DMS153 treated with DMSO at 0.1 percent for 48 hours (cell line): Measurements from ENCODE around the gene DST.
"Not testable (repeated sequence)": the region's sequence is repeated elsewhere in the genome, so short reads cannot be mapped to it uniquely, and the experiment has no call there.

Source experiments
- DNase-seq: peaks from one replicate; lab custom pipeline; 2025; ENCODE audit not compliant: unreplicated experiment; lab: John Stamatoyannopoulos, UW

Gene DST

DNA sequence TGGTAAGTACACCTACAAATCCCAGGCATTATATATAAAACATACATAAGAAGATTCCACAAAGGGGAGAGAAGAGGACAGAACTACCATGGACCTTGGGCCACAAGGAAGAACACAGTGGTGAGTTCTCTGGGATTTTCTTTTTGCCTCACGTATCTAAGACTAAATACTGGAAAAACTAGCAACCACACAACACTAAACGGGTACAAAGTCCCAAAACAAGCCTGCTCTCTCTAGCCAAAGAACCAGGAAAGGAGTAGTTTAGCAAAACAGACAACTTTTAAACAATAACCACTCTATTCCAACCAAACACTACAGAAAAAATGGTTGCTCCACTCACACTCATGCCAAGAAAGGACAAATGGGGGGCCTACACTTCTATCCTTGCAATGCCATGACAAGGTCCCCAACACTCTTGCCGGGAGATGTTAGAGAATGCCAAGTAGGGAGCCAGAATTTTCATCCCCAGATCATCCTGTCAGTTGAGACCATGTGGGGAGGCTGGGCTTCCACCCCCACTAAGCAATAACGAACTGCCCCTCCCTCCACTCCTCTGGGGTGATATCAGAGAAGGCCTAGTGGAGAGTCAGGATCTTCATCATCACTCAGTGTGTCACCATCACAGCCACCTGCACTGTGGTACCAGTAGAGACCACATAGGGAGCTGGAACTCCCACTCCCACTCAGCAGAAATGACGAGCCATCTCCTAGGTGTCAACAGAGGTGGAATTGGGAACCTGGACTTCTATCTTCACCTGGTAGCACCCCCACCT, 123.5 kb downstream of the DST start:
- DNase-seq = no peak

GRCh38 chr6:56517155-56517745, 125.4 kb downstream of the DST start:
- DNase-seq = no peak

DNA sequence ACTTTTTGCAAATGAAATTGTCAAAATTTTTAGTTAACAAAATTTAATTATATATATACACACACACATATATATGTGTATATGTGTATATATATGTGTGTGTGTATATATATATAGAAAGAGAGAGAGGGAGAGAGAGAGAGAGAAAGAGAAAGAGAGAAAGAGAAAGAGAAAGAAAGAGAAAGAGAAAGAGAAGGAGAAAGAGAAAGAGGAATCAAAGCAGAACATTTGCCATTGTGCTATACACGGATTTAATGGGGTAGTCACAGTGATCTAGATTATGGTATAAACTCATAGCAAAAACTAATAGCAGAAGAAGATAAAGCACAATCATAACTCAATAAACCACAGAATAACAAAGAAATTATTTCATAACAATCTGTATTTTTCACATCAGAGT, 126.7 kb downstream of the DST start:
- no peak for DNase-seq

DNA sequence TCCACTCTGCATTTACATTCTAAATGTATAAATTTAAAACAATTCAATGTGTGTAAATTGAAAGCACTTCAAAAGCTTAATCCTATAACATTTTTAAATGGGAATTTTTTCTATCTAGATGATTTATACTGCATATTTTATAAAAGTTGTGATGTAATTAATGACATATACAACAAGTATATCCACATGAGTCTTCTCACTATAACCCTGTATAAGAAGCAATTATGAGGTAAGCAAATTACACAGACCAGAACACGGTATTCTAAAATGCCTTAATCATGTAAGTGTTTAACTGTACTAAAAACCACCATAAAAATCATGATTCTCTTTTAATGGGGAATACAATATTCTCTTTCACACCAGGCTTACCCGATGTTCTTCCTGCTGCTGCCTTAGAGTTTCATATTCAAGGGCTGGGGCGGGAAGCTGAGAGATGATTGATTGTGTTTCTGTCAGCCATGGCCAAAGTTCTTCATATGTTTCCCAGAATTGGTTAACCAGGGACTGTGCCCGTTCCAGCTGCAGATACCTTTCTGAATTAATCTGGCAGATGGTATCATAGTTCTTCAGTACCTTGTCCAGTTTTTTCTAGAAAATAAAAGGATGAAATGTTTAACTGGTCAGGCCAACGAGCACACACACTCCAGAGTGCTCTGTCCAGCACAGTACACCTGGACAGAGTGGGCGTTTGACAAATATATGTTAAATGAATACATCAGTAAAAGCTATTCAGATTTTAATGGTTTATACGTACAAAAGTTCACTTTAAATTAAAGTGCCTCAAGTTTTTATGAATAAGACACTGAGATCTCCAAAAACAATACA, 127.4 kb downstream of the DST start:
- DNase-seq = no peak

DNA sequence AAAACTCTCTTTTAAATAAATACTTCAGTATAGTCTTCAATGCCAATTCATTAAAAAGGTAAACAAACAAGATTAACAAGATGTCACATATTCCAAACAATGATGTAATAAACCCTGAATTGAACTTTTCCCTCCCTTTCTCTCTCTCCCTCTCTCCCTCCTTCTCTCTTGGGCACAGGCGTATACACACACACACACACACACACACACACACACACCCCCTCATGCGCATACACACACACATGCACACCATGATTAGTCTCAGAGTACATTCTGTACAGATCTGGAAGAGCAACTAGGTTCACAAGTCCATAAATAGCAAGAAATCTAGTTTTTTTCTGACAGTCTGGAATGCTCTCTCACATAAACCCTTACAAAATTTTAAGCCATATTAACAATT, 128.3 kb downstream of the DST start:
- no peak for DNase-seq

DNA sequence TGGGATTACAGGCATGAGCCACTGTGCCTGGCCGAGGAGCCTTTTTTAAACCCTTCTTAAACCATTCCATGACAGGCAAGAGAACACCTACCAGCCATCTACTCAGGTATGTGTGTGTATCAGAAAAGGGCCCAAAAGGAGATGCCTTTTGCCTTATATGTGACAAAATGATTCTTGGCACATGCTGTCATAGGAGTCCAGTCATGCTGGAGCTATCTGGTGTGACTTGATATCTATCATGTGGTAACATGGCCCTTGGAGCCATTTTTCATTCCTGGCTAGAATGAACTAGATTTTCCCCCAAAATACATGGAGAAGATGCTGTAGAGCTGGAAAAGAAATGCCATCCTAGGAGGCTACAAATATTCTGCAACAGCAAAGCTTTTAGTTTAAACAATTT, 129.1 kb downstream of the DST start:
- DNase-seq = no peak

DNA sequence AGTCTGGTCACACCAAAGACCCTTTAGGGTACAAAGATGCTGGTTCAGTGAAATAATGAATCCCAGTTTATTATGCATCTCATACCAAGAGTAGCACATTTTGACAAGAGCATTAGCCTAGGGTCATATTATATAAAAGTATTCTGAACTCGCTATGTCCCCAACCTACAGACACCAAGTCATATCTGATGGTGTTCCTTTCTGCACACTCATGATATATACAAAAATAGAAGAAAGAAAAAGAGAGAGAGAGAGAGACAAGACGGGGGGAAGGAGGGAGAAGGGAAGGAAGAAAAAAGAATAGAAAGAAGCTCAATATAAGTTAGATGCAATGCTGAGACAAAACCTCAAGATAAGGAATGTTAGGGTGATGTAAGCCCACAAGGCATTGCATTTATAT, 131.1 kb downstream of the DST start:
- DNase-seq = no peak

GRCh38 chr6:56510984-56511531, 131.6 kb downstream of the DST start:
- DNase-seq = no peak

DNA sequence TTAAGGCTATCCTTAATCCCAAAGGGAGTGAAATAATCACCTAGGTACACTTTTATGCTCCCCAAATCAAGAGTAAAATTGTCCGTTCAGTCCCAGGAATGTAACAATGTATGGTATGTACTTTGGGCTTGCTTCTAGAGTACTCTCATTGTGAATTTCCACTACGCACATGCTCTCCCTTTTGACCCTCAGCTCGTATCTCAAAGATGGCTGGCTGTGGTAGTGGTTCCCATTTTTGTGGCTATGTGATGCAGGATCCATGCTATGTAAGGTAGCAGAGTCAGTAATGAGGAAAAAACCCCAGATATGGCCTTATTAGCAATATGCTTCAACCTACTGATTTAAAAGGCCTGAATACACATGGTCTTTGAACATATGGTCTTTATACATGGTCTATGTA, 133.7 kb downstream of the DST start:
- no peak for DNase-seq

DNA sequence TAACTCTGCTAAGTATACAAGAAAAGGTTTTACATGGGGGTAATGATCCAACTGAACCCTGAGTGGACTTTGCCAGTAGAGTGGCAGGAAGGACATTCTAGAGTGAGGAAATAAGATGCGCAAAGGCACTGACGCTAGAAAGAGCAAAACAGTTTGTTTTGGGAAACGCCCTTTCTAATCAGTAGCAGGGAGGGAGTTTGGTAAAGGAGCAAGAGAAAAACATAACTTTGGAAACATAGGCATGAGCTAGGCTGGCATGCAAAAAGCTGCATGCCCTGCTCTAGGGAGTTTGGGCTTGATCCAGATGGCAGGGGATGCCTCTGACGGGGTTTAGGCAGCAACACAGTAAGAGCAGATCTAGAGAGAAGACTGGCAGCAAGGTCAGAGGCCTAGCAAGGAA, 135.2 kb downstream of the DST start:
- no peak for DNase-seq

- DNase-seq = no peak
Observed at GRCh38 chr6:56505512-56506260, 137.0 kb downstream of the DST start.

DNA sequence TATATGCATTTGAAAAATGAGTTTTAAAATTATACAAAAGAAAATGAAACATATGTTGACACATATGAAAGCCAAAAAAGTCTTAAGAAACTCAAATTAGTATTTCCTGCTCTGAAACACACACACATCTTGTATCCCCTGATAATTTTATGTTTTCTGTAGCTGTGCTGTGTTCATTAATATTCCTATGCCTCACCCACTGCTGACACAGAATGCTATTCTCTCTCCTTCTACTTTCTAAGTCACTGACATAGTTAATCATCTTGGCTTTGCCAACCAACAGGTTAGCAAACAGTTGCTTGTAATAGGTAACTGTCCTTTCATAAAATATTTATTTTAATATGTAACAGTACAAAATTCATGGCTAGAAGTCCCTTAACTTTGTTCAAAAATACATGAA, 140.7 kb downstream of the DST start:
- no peak for DNase-seq

GRCh38 chr6:56499095-56499494, 143.6 kb downstream of the DST start:
- DNase-seq = no peak

- no peak for DNase-seq
Observed at GRCh38 chr6:56497691-56498090, 145.0 kb downstream of the DST start.

- no peak for DNase-seq
Observed at GRCh38 chr6:56497240-56497639, 145.4 kb downstream of the DST start.

DNA sequence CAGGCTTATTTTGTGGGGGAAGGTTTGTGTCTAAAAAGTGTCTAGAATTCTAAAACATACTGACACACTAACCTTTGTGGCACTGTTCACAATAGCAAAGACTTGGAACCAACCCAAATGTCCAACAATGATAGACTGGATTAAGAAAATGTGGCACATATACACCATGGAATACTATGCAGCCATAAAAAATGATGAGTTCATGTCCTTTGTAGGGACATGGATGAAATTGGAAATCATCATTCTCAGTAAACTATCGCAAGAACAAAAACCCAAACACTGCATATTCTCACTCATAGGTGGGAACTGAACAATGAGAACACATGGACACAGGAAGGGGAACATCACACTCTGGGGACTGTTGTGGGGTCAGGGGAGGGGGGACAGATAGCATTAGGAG, 146.0 kb downstream of the DST start:
- DNase-seq = not testable (repeated sequence)

DNA sequence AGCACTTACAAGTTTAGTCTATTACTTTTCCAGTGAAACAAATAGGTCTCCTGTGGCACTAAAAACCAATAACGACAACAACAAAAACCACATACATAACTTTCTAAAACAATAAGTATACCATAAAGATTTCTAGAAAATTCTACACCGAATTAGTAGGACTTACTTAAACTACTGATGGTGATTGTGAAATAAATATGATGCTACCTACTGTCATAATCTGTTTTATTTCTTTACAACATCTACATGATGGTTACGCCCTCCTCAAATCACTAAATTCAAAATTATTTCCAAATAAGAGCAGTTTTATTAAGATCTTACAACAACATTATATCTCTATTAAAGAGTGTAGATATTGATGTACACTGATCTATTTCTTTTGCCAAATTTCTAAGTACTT, 147.0 kb downstream of the DST start:
- DNase-seq = no peak

GRCh38 chr6:56491606-56492328, 150.9 kb downstream of the DST start:
- DNase-seq = no peak

DNA sequence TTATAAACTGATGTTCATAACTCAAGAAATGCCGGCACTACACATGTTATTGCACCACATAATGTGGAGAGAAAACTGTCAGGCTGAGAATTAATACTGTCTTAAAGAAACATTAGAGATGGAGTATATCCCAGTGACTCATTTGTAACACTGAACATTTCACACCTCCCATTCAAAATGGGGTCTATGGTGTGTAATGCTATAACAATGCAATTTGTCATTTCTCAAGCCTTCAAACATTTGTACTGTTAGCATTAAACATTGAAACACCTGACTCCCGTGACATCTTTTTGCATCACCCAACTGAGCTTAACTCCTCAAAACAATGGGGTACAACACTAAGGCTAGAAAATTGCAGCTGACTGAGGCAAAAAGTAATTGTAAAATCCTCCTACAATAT, 151.7 kb downstream of the DST start:
- no peak for DNase-seq

DNA sequence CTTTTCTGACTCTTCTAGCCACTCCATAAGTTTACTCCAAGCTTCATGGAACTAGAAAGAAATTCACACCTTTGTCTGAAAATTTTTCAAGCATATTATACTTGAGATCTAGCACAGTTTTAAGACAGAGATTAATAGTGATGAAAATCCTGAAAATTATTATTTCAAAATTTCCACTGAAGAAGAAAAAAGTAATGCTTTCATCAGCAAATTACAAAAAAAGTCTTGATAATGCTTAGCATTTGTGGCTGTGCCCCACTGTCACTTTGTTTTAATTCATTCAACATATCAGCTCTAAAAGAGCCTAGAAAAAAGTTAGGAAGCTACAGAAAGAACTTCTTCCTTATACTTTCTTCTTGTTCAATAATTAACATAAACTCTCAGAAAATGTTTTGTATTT, 153.1 kb downstream of the DST start:
- no peak for DNase-seq
